Measurements from ENCODE around the gene POLR1G. TPM values are rescaled to one million over a fixed set of nuclear protein-coding genes. Genes with fewer than 3 reads are reported as not detected.

Gene POLR1G
- total RNA-seq, 1 experiment from 2014 or later: 30.5 TPM

- TF ChIP-seq EGR1 (IDR thresholded peaks at IDR 0.05; ENCODE audit: low read depth) (peak; percentile 77), POLR2AphosphoS5 (IDR thresholded peaks at IDR 0.05; ENCODE audit: low read depth, low read length) (peak; percentile 79)
These were observed 37.2 kb downstream of the POLR1G start (continued) for GRCh38 chr19:45443462-45444317.

- ChIA-PET POLR2A (no interaction called here), CTCF (interaction anchor here (1.0 kb wide), 1 partner anchor 35 kb away, joined by 3 read pairs; no protein-coding TSS in a partner anchor), RAD21 (ENCODE audit: low non-redundant PET in 1 of 2, low total read pairs in 2 of 2, uncharacterized antibody in 2 of 2, unreplicated experiment in 2 of 2) (no interaction called here)
- no peaks in the 10 kb centered on the region for H3K79me2 ChIP-seq (ENCODE audit: insufficient read depth, low read length)
- peak overlapping the region; percentile 27 for H3K27ac ChIP-seq (ENCODE audit: low read depth, low read length)
- peak overlapping the region in 1 of 2 experiments; percentile 48; a peak in 1 of 4 replicates for H3K4me3 ChIP-seq (replicated peaks in 1 of 2; ENCODE audit: low read depth in 1 of 2, low read length in 2 of 2)
- H3K9me2 ChIP-seq (ENCODE audit: insufficient read depth): no peaks in the 10 kb centered on the region
- no peaks in the 10 kb centered on the region for H3K9me3 ChIP-seq (ENCODE audit: control insufficient read depth in 1 of 2, insufficient read depth in 1 of 2, low read depth in 1 of 2, low read length in 2 of 2)
- BruUV-seq (replicated peaks): TSS peak; percentile 28
- TF ChIP-seq ZFX (IDR thresholded peaks at IDR 0.05) (0 out of 2 replicates have a peak, but pooled peaks have one; percentile 10), SIN3A (IDR thresholded peaks at IDR 0.05; ENCODE audit: low read depth) (no peak)
- H3K4me1 ChIP-seq (ENCODE audit: control insufficient read depth in 1 of 2, insufficient read depth in 2 of 2, low read length in 2 of 2): peaks cover 42 to 65% of the 10 kb centered on the region in 2 experiments
- no peaks in the 10 kb centered on the region for H3K27me3 ChIP-seq (ENCODE audit: insufficient read depth, low read length)
- no peaks in the 10 kb centered on the region for H3K36me3 ChIP-seq (ENCODE audit: control insufficient read depth in 1 of 2, insufficient read depth in 2 of 2, low read length in 2 of 2)
- DNase-seq (ENCODE audit: low read depth, low spot score) (no peak), ATAC-seq (peak; percentile 17)
- intact Hi-C loops (cut with micrococcal nuclease): no loop called here
- no peak overlapping the region for H2AFZ ChIP-seq (ENCODE audit: low read depth, low read length, poor library complexity, severe bottlenecking)
- peak overlapping the region; percentile 70 for H3K9ac ChIP-seq (ENCODE audit: low read length)
- H4K20me1 ChIP-seq (ENCODE audit: insufficient read depth): no peaks in the 10 kb centered on the region
- H3K4me2 ChIP-seq (ENCODE audit: low read length): peak overlapping the region; percentile 75
These were observed 38.0 kb downstream of the POLR1G start for GRCh38 chr19:45444318-45445041.

GRCh38 chr19:45445139-45445538 lies 38.7 kb downstream of the POLR1G start:
- no TSS peak for BruUV-seq (replicated peaks)
- Histone ChIP-seq H3K9me3 (ENCODE audit: control insufficient read depth in 1 of 2, insufficient read depth in 1 of 2, low read depth in 1 of 2, low read length in 2 of 2) (no peaks in the 10 kb centered on the region), H3K36me3 (ENCODE audit: control insufficient read depth in 1 of 2, insufficient read depth in 2 of 2, low read length in 2 of 2) (no peaks in the 10 kb centered on the region), H3K4me3 (replicated peaks in 1 of 2; ENCODE audit: low read depth in 1 of 2, low read length in 2 of 2) (no peak overlapping the region), H4K20me1 (ENCODE audit: insufficient read depth) (no peaks in the 10 kb centered on the region), H2AFZ (ENCODE audit: low read depth, low read length, poor library complexity, severe bottlenecking) (no peak overlapping the region), H3K9me2 (ENCODE audit: insufficient read depth) (no peaks in the 10 kb centered on the region), H3K4me1 (ENCODE audit: control insufficient read depth in 1 of 2, insufficient read depth in 2 of 2, low read length in 2 of 2) (peaks cover 47 to 67% of the 10 kb centered on the region in 2 experiments), H3K79me2 (ENCODE audit: insufficient read depth, low read length) (no peaks in the 10 kb centered on the region), H3K27ac (ENCODE audit: low read depth, low read length) (no peak overlapping the region), H3K27me3 (ENCODE audit: insufficient read depth, low read length) (no peaks in the 10 kb centered on the region), H3K9ac (ENCODE audit: low read length) (no peak overlapping the region), H3K4me2 (ENCODE audit: low read length) (no peak overlapping the region)
- ChIA-PET POLR2A (no interaction called here), RAD21 (ENCODE audit: low non-redundant PET in 1 of 2, low total read pairs in 2 of 2, uncharacterized antibody in 2 of 2, unreplicated experiment in 2 of 2) (no interaction called here), CTCF (interaction anchor here (0.9 to 1.0 kb wide), 3 partner anchors 22 to 40 kb away, joined by 3 to 5 read pairs (median 3); partner anchors contain the start of gene FOSB)
- intact Hi-C loops (cut with micrococcal nuclease): no loop called here
- ATAC-seq: no peak
- DNase-seq (ENCODE audit: low read depth, low spot score): no peak
- TF ChIP-seq CTCF (IDR thresholded peaks at IDR 0.05 in 2 of 3, conservative IDR thresholded peaks at IDR 0.05 in 1 of 3; ENCODE audit: borderline replicate concordance in 1 of 3, insufficient read depth in 1 of 3, low read depth in 2 of 3, low read length in 2 of 3): no peak
- no peak for TF ChIP-seq EZH2 (IDR thresholded peaks at IDR 0.05)
- no peak for TF ChIP-seq EGR1 (IDR thresholded peaks at IDR 0.05; ENCODE audit: low read depth)
- no peak for TF ChIP-seq ELF1 (IDR thresholded peaks at IDR 0.05; ENCODE audit: borderline replicate concordance, low read depth)
- no peak for TF ChIP-seq SIN3A (IDR thresholded peaks at IDR 0.05; ENCODE audit: low read depth)
- no peak for TF ChIP-seq POLR2AphosphoS5 (IDR thresholded peaks at IDR 0.05; ENCODE audit: low read depth, low read length)
- no peak for TF ChIP-seq ZBTB33 (IDR thresholded peaks at IDR 0.05; ENCODE audit: extremely low read depth, insufficient replicate concordance, low read length)
- no peak for TF ChIP-seq TCF7L2 (IDR thresholded peaks at IDR 0.05; ENCODE audit: borderline replicate concordance, extremely low read depth, insufficient read depth, insufficient read length)
- no peak for TF ChIP-seq MAX (IDR thresholded peaks at IDR 0.05)
- TF ChIP-seq ZFX (IDR thresholded peaks at IDR 0.05): no peak

All from HCT116 (cell line).